Tibial nerve (tissue), 4 donors: ENCODE data around the gene NUP214. TPM values are rescaled to one million over a fixed set of nuclear protein-coding genes. Genes with fewer than 3 reads are reported as not detected.

Experiments used
- DNase-seq, 2 donors: peaks; one replicate each; pipeline ENCODE4 v3.0.0-alpha.2; 2019; ENCODE audit warnings: low spot score in 2 of 2
- H3K27ac ChIP-seq, 4 donors: fragments of 200-600 bp; sonication (generic) in 3 of 4; one replicate each; pipeline ENCODE4 v1.5.1; 2017 to 2019; ENCODE audit warnings: mild to moderate bottlenecking in 1 of 4
- H3K27me3 ChIP-seq, 2 donors: fragments of 200-600 bp; sonication (generic) in 1 of 2; one replicate each; pipeline versions ENCODE4 v1.5.1 to v1.6.0; 2017 to 2019
- H3K36me3 ChIP-seq, 3 donors: fragments of 200-600 bp; sonication (generic); one replicate each; pipeline ENCODE4 v1.5.1; 2018 to 2019
- H3K4me1 ChIP-seq, 4 donors: fragments of 200-600 bp; sonication (generic) in 3 of 4; one replicate each; pipeline ENCODE4 v1.5.1; 2017 to 2019
- H3K4me3 ChIP-seq, 4 donors: fragments of 200-600 bp; sonication (generic) in 3 of 4; one replicate each; pipeline ENCODE4 v1.5.1; 2017 to 2019; ENCODE audit warnings: mild to moderate bottlenecking in 1 of 4, moderate library complexity in 1 of 4
- H3K9me3 ChIP-seq, 4 donors: fragments of 200-600 bp; sonication (generic) in 3 of 4; one replicate each; pipeline ENCODE4 v1.5.1; 2017 to 2019
- EP300 ChIP-seq, 2 donors: sonication (generic); formaldehyde crosslinking; IDR thresholded peaks; one replicate each; pipeline ENCODE4 v1.6.1; 2017; ENCODE audit warnings: antibody characterized with exemption in 2 of 2, mild to moderate bottlenecking in 1 of 2
- POLR2A ChIP-seq, 2 donors: fragments of 450-650 bp; IDR thresholded peaks; one replicate each; pipeline ENCODE4 v1.6.1; 2017; ENCODE audit warnings: antibody characterized with exemption in 2 of 2, mild to moderate bottlenecking in 2 of 2, moderate library complexity in 2 of 2
- WGBS, 2 donors: methylation state at CpG; one replicate each; pipeline ENCODE4 v1.1.5; 2018; 5-methylcytosine and 5-hydroxymethylcytosine counted together
- total RNA-seq, 4 donors: library from RNA; depleted of rRNA; stranded (reverse); fragments of >200 nt; gene quantifications; one replicate each; pipeline ENCODE4 v1.1.0, GENCODE V29; 2016
- TF ChIP-seq, protein P1 (sequence below), 5 experiments: fragments of 200-600 bp in 3 of 5; fragments of 450-650 bp in 2 of 5; sonication (generic) in 3 of 5; IDR thresholded peaks; one replicate each; pipeline ENCODE4 v1.5.1; 2016 to 2019; ENCODE audit warnings: antibody characterized with exemption in 5 of 5, mild to moderate bottlenecking in 3 of 5, moderate library complexity in 2 of 5

Gene NUP214
- total RNA-seq, 4 donors from 2014 or later = 39.8 to 94.2 (median 70.2) TPM

- Histone ChIP-seq H3K27ac (peak overlapping the region; percentile 56 to 85 (median 83)), H3K4me1 (peaks cover 0 to 47% (median 10%) of the 10 kb centered on the region in 4 donors), H3K36me3 (no peaks in the 10 kb centered on the region), H3K27me3 (peaks cover 0 to 15% of the 10 kb centered on the region in 2 donors), H3K9me3 (no peaks in the 10 kb centered on the region), H3K4me3 (peak overlapping the region in 3 of 4 donors; percentile 42 to 88 (median 70))
- WGBS, 2 donors = 53 to 60% methylated on average over 11 to 13 of the region's 13 CpGs
- DNase-seq = no peak
- TF ChIP-seq EP300 (IDR thresholded peaks at IDR 0.05) (no peak), POLR2A (IDR thresholded peaks at IDR 0.05) (no peak)
- TF ChIP-seq, protein P1, sequence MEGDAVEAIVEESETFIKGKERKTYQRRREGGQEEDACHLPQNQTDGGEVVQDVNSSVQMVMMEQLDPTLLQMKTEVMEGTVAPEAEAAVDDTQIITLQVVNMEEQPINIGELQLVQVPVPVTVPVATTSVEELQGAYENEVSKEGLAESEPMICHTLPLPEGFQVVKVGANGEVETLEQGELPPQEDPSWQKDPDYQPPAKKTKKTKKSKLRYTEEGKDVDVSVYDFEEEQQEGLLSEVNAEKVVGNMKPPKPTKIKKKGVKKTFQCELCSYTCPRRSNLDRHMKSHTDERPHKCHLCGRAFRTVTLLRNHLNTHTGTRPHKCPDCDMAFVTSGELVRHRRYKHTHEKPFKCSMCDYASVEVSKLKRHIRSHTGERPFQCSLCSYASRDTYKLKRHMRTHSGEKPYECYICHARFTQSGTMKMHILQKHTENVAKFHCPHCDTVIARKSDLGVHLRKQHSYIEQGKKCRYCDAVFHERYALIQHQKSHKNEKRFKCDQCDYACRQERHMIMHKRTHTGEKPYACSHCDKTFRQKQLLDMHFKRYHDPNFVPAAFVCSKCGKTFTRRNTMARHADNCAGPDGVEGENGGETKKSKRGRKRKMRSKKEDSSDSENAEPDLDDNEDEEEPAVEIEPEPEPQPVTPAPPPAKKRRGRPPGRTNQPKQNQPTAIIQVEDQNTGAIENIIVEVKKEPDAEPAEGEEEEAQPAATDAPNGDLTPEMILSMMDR (IDR thresholded peaks at IDR 0.05) = no peak
These were observed 148.7 kb downstream of the NUP214 start for GRCh38 chr9:131273856-131274673.

DNA sequence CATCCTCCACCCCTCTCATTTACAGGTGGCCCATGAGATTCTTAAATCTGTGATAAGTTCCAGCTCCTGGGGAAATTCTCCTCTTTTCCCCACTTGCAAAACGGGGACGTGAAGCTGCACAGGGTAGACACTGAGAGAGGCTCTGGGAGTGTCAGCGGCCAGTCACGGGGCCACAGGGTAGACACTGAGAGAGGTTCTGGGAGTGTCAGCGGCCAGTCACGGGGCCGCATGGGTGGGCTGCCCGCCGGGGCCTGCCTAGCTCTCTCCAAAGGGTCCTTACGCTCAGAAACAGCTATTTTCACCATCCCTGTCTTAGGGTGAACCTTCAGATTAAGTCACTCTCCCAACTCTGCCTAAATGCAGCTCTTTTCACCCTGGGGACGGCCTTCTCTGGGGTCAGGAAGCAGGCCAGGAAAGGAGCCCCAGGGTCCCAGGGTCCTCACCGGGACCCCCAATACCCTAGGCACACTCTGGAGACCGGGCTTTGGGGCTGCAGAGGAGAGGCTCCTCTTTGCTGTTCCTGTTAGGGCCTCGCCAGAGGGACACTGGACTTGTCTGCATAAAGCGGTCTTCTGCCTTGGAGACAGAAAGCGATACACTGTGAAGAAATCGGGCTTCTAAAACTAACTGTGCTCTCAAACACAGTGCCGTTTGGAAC lies 149.4 kb downstream of the NUP214 start:
- Histone ChIP-seq H3K4me1 (peaks cover 0 to 42% (median 10%) of the 10 kb centered on the region in 4 donors), H3K4me3 (peak overlapping the region; percentile 42 to 88 (median 65)), H3K27ac (peak overlapping the region; percentile 56 to 85 (median 83)), H3K36me3 (no peaks in the 10 kb centered on the region), H3K9me3 (no peaks in the 10 kb centered on the region), H3K27me3 (peaks cover 0 to 16% of the 10 kb centered on the region in 2 donors)
- TF ChIP-seq EP300 (IDR thresholded peaks at IDR 0.05) (peak in 1 of 2 donors; percentile 53), POLR2A (IDR thresholded peaks at IDR 0.05) (peak; percentile 15 to 27)
- TF ChIP-seq, protein P1 (IDR thresholded peaks at IDR 0.05) = no peak
- WGBS, 2 donors = 61 to 76% methylated on average over 17 to 18 of the region's 18 CpGs
- DNase-seq = peak; percentile 38 to 50

- Histone ChIP-seq H3K27ac (peak overlapping the region in 3 of 4 donors; percentile 82 to 85 (median 84)), H3K4me1 (peaks cover 0 to 36% (median 9%) of the 10 kb centered on the region in 4 donors), H3K9me3 (no peaks in the 10 kb centered on the region), H3K4me3 (peak overlapping the region; percentile 42 to 88 (median 65)), H3K27me3 (peaks cover 0 to 23% of the 10 kb centered on the region in 2 donors), H3K36me3 (no peaks in the 10 kb centered on the region)
- WGBS, 2 donors = 63 to 67% methylated on average over 29 of the region's 29 CpGs
- no peak for DNase-seq
- TF ChIP-seq POLR2A (IDR thresholded peaks at IDR 0.05) (no peak), EP300 (IDR thresholded peaks at IDR 0.05) (no peak)
- TF ChIP-seq, protein P1 (IDR thresholded peaks at IDR 0.05) = no peak
These were observed 150.1 kb downstream of the NUP214 start for GRCh38 chr9:131275332-131276093.

DNA sequence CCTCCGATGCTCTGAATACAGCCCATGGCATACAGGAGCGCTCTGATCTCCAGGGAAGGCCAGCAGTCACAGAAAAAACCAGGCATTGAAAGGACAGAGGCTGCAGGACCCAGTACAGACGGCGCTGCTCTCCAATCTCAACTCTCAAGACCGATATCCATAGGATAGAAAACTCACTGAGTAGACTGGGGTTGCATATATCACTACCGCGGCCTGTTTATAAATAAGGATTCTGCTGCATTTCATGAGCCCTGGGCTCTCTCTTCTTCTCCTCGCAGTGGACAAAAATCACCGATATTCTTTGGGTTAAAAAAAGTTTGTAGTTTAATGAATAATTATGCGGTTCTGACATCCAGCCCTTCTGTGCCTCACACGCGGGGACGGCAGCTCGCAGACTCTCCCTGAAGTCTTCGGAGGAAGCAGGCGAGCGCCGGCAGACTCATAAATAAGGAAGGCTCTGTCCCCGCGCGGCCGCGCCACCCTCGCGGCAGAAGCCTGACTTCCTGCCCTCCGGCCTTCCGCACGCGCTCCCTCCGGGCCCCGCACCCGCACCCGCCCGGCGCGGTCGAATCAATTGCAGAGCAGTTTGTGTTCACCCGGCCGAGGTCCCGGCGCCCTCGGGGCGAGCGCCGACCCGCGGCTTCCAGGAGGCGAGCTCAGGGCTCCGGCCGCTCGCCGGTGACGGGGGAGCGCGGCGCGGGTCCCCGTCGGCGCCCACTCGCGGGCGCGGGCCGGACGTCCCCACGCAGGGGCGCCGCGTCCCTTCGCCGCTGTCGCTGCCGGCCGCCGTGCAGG lies 150.9 kb downstream of the NUP214 start, which contains the start of gene FAM78A:
FAM78A (minus strand) TSS at position 417 of the 795 bp plus-strand sequence; CDS start at position 86, 331 bp downstream.
- Histone ChIP-seq H3K27me3 (peaks cover 0 to 31% of the 10 kb centered on the region in 2 donors), H3K36me3 (no peaks in the 10 kb centered on the region), H3K9me3 (no peaks in the 10 kb centered on the region), H3K4me1 (peaks cover 0 to 28% (median 2%) of the 10 kb centered on the region in 4 donors), H3K4me3 (peak within 1 kb of the TSS; percentile 45 to 88 (median 65)), H3K27ac (peak within 1 kb of the TSS; percentile 19 to 85 (median 83))
- DNase-seq = no peak
- TF ChIP-seq, protein P1 (IDR thresholded peaks at IDR 0.05) = no peak
- no peak for TF ChIP-seq EP300 (IDR thresholded peaks at IDR 0.05)
- no peak for TF ChIP-seq POLR2A (IDR thresholded peaks at IDR 0.05)
- 6 to 13% methylated on average over 45 to 72 of the region's 76 CpGs for WGBS, 2 donors
